HEK293 (cell line): ENCODE results near the gene S1PR1.
A peak's percentile ranks its signal among the peaks of the same experiment; 100 is the strongest.

Experiments
- CTCF ChIA-PET: fragments of 350-600 bp; formaldehyde crosslinking; extraction: SDS; loops from one replicate; lab custom pipeline; 2021; ENCODE audit warnings: antibody characterized with exemption; lab: Yijun Ruan, JAX
- POLR2A ChIA-PET: fragments of 300-600 bp; formaldehyde crosslinking; extraction: SDS; loops from one replicate; lab custom pipeline; 2020; ENCODE audit warnings: antibody characterized with exemption, inconsistent platforms; lab: Yijun Ruan, JAX
- H3K27ac ChIP-seq: fragments of 200-500 bp; sonication (Bioruptor generic); 2 replicates; pipeline ENCODE4 v1.5.1; 2014; ENCODE audit warnings: low read depth, low read length, control low read depth, inconsistent platforms; ENCODE audit errors: extremely low read depth
- H3K36me3 ChIP-seq, 2 experiments: fragments of 200-500 bp in 1 of 2; sonication (Bioruptor generic) in 1 of 2; 1 replicate in 1 of 2; 2 replicates in 1 of 2; pipeline ENCODE4 v1.5.1; 2014 to 2017; ENCODE audit warnings: inconsistent platforms in 2 of 2, low read length in 2 of 2; ENCODE audit not compliant: control insufficient read depth in 2 of 2, insufficient read depth in 1 of 2
- H3K4me1 ChIP-seq: fragments of 200-500 bp; sonication (Bioruptor generic); 2 replicates; pipeline ENCODE4 v1.5.1; 2014; ENCODE audit warnings: mild to moderate bottlenecking, low read length, inconsistent platforms; ENCODE audit not compliant: control insufficient read depth, insufficient read depth
- H3K4me3 ChIP-seq: 2 replicates; pipeline ENCODE4 v1.5.1; 2011; ENCODE audit warnings: low read depth, mild to moderate bottlenecking, control low read depth, low read length, moderate library complexity
- H3K9me3 ChIP-seq: fragments of 200-500 bp; sonication (Bioruptor generic); 2 replicates; pipeline ENCODE4 v1.5.1; 2014; ENCODE audit warnings: low read depth, low read length, inconsistent platforms; ENCODE audit not compliant: control insufficient read depth, insufficient read depth
- AEBP2 ChIP-seq: fragments of 450-650 bp; formaldehyde crosslinking; IDR thresholded peaks from 2 replicates; pipeline ENCODE4 v1.5.1; 2016; ENCODE audit warnings: missing biosample characterization, missing genetic modification characterization, borderline replicate concordance
- FEZF1 ChIP-seq: fragments of 450-650 bp; formaldehyde crosslinking; IDR thresholded peaks from 2 replicates; pipeline ENCODE4 v1.5.1; 2016; ENCODE audit warnings: missing biosample characterization, missing genetic modification characterization
- GLI2 ChIP-seq: fragments of 450-650 bp; formaldehyde crosslinking; IDR thresholded peaks from 2 replicates; pipeline ENCODE4; 2017; ENCODE audit warnings: missing biosample characterization, missing genetic modification characterization, low read depth, borderline replicate concordance
- MZF1 ChIP-seq: fragments of 450-650 bp; formaldehyde crosslinking; IDR thresholded peaks from 2 replicates; pipeline ENCODE4 v1.5.1; 2017; ENCODE audit warnings: missing biosample characterization, missing genetic modification characterization, borderline replicate concordance
- PRDM10 ChIP-seq: fragments of 450-650 bp; formaldehyde crosslinking; IDR thresholded peaks from 2 replicates; pipeline ENCODE4 v1.5.1; 2016; ENCODE audit warnings: missing biosample characterization, missing genetic modification characterization
- REPIN1 ChIP-seq: fragments of 450-650 bp; formaldehyde crosslinking; IDR thresholded peaks from 2 replicates; pipeline ENCODE4 v1.5.1; 2017; ENCODE audit warnings: missing biosample characterization, missing genetic modification characterization, low read depth
- SALL2 ChIP-seq: fragments of 450-650 bp; formaldehyde crosslinking; IDR thresholded peaks from 2 replicates; pipeline ENCODE4 v1.5.0; 2017; ENCODE audit warnings: missing biosample characterization, mild to moderate bottlenecking, missing genetic modification characterization, borderline replicate concordance
- SETDB1 ChIP-seq: IDR thresholded peaks from one replicate; pipeline ENCODE4 v1.6.1; 2017; ENCODE audit warnings: mild to moderate bottlenecking, low read length, moderate library complexity, mixed read lengths; ENCODE audit not compliant: insufficient read length
- SP7 ChIP-seq: fragments of 450-650 bp; formaldehyde crosslinking; IDR thresholded peaks from 2 replicates; pipeline ENCODE4 v1.5.1; 2016; ENCODE audit warnings: missing biosample characterization, missing genetic modification characterization
- ZBTB44 ChIP-seq: fragments of 450-650 bp; IDR thresholded peaks from 2 replicates; pipeline ENCODE4 v1.5.1; 2018; ENCODE audit warnings: missing biosample characterization, mild to moderate bottlenecking, missing genetic modification characterization
- ZBTB6 ChIP-seq: fragments of 450-650 bp; formaldehyde crosslinking; IDR thresholded peaks from 2 replicates; pipeline ENCODE4 v1.5.1; 2017; ENCODE audit warnings: missing biosample characterization, missing genetic modification characterization
- ZNF10 ChIP-seq: fragments of 450-650 bp; formaldehyde crosslinking; IDR thresholded peaks from 2 replicates; pipeline ENCODE4 v1.5.1; 2017; ENCODE audit warnings: missing biosample characterization, missing genetic modification characterization
- ZNF112 ChIP-seq: fragments of 450-650 bp; formaldehyde crosslinking; IDR thresholded peaks from 2 replicates; pipeline ENCODE4 v1.5.0; 2017; ENCODE audit warnings: missing biosample characterization, missing genetic modification characterization
- ZNF174 ChIP-seq: fragments of 450-650 bp; formaldehyde crosslinking; IDR thresholded peaks from 2 replicates; pipeline ENCODE4 v1.5.0; 2017; ENCODE audit warnings: missing biosample characterization, mild to moderate bottlenecking, missing genetic modification characterization
- ZNF248 ChIP-seq: fragments of 450-650 bp; formaldehyde crosslinking; IDR thresholded peaks from 2 replicates; pipeline ENCODE4 v1.5.1; 2017; ENCODE audit warnings: missing biosample characterization, missing genetic modification characterization
- ZNF335 ChIP-seq: fragments of 450-650 bp; formaldehyde crosslinking; conservative IDR thresholded peaks from 2 replicates; pipeline ENCODE4 v1.5.1; 2016; ENCODE audit warnings: missing biosample characterization, missing genetic modification characterization
- ZNF354C ChIP-seq: fragments of 450-650 bp; formaldehyde crosslinking; IDR thresholded peaks from 2 replicates; pipeline ENCODE4 v1.5.1; 2016; ENCODE audit warnings: missing biosample characterization, missing genetic modification characterization, low read depth, borderline replicate concordance
- ZNF37A ChIP-seq: fragments of 450-650 bp; IDR thresholded peaks from 2 replicates; pipeline ENCODE4 v1.5.1; 2018; ENCODE audit warnings: missing biosample characterization, missing genetic modification characterization
- ZNF398 ChIP-seq: fragments of 450-650 bp; formaldehyde crosslinking; IDR thresholded peaks from 2 replicates; pipeline ENCODE4 v1.5.1; 2017; ENCODE audit warnings: missing biosample characterization, missing genetic modification characterization
- ZNF530 ChIP-seq: fragments of 450-650 bp; formaldehyde crosslinking; IDR thresholded peaks from 2 replicates; pipeline ENCODE4 v1.5.1; 2016; ENCODE audit warnings: low read depth, missing biosample characterization, missing genetic modification characterization
- ZNF629 ChIP-seq: fragments of 450-650 bp; formaldehyde crosslinking; IDR thresholded peaks from 2 replicates; pipeline ENCODE4 v1.5.1; 2017; ENCODE audit warnings: missing biosample characterization, missing genetic modification characterization
- ZSCAN18 ChIP-seq: fragments of 450-650 bp; formaldehyde crosslinking; IDR thresholded peaks from 2 replicates; pipeline ENCODE4 v1.5.1; 2016; ENCODE audit warnings: missing biosample characterization, missing genetic modification characterization

Gene S1PR1

GRCh38 chr1:101200513-101200912, 36.3 kb upstream of the S1PR1 start:
- Histone ChIP-seq H3K27ac (no peak overlapping the region), H3K4me3 (no peak overlapping the region), H3K9me3 (no peaks in the 10 kb centered on the region), H3K4me1 (no peaks in the 10 kb centered on the region), H3K36me3 (no peaks in the 10 kb centered on the region)
- CTCF ChIA-PET: interaction anchor here (0.6 to 1.7 kb wide), 2 partner anchors 38 to 59 kb away, joined by 3 to 7 read pairs; no protein-coding TSS in a partner anchor
- POLR2A ChIA-PET: no interaction called here
- TF ChIP-seq SETDB1 (no peak), SP7 (tag by site-specific recombination) (no peak), ZNF530 (tag by site-specific recombination) (no peak), AEBP2 (no peak), ZNF354C (tag by site-specific recombination) (no peak), ZNF248 (tag by site-specific recombination) (no peak), FEZF1 (tag by site-specific recombination) (no peak), ZBTB44 (tag by site-specific recombination) (no peak), GLI2 (no peak)
- TF ChIP-seq, all 188 proteins: peak for 0

- Histone ChIP-seq H3K36me3 (no peaks in the 10 kb centered on the region), H3K4me1 (no peaks in the 10 kb centered on the region), H3K9me3 (no peaks in the 10 kb centered on the region), H3K4me3 (no peak overlapping the region), H3K27ac (no peak overlapping the region)
- CTCF ChIA-PET: interaction anchor here (1.1 kb wide), 1 partner anchor 13 kb away, joined by 5 read pairs; no protein-coding TSS in a partner anchor
- POLR2A ChIA-PET: no interaction called here
- TF ChIP-seq SALL2 (tag by site-specific recombination) (no peak), MZF1 (peak; percentile 48; the same call in 1 of the 2 replicates), ZNF398 (tag by site-specific recombination) (no peak), ZSCAN18 (tag by site-specific recombination) (no peak), ZNF174 (0 out of 2 replicates have a peak, but pooled peaks have one; percentile 46), ZNF112 (tag by site-specific recombination) (peak; percentile 65; the same call in 1 of the 2 replicates), ZBTB6 (tag by site-specific recombination) (no peak), ZNF37A (tag by site-specific recombination) (no peak), REPIN1 (tag by site-specific recombination) (no peak), GLI2 (no peak), ZNF629 (tag by site-specific recombination) (no peak), PRDM10 (tag by site-specific recombination) (peak; percentile 94), ZNF335 (tag by site-specific recombination) (peak; percentile 18; the same call in 1 of the 2 replicates), ZNF10 (no peak)
These were observed 32.8 kb upstream of the S1PR1 start for GRCh38 chr1:101203820-101204540.
